Adrenal gland (tissue), 12 donors: ENCODE data around the gene ARMH3. TPM values are rescaled to one million over a fixed set of nuclear protein-coding genes. Genes with fewer than 3 reads are reported as not detected.

Experiments
- DNase-seq, 7 donors: peaks; one replicate each; pipeline ENCODE4 v3.0.0-alpha.2; 2019 to 2020
- H3K27ac ChIP-seq, 5 donors: fragments of 200-600 bp; sonication (generic) in 4 of 5; 1 replicate in 3 of 5; 2 replicates in 2 of 5; pipeline versions ENCODE4 v1.5.1 to v1.8.0; 2016 to 2020; ENCODE audit warnings: mild to moderate bottlenecking in 1 of 5
- H3K27me3 ChIP-seq: fragments of 200-600 bp; 2 replicates; pipeline ENCODE4 v1.8.0; 2021
- H3K36me3 ChIP-seq, 2 donors: fragments of 200-600 bp; replicated peaks in 1 of 2; 1 replicate in 1 of 2; 2 replicates in 1 of 2; pipeline versions ENCODE4 v1.5.1 to v1.8.0; 2018 to 2022
- H3K4me1 ChIP-seq, 2 donors: fragments of 200-600 bp; replicated peaks in 1 of 2; 1 replicate in 1 of 2; 2 replicates in 1 of 2; pipeline versions ENCODE4 v1.5.1 to v1.8.0; 2018 to 2021
- H3K4me3 ChIP-seq, 4 donors: fragments of 200-600 bp; sonication (generic) in 3 of 4; one replicate each; pipeline ENCODE4 v1.5.1; 2016 to 2018
- H3K9me3 ChIP-seq, 3 donors: fragments of 200-600 bp; sonication (generic) in 1 of 3; replicated peaks in 1 of 3; 1 replicate in 2 of 3; 2 replicates in 1 of 3; pipeline versions ENCODE4 v1.5.1 to v1.8.0; 2016 to 2021
- POLR2A ChIP-seq, 2 donors: fragments of 450-650 bp; IDR thresholded peaks; one replicate each; pipeline ENCODE4 v1.6.1; 2017; ENCODE audit warnings: antibody characterized with exemption in 2 of 2, mild to moderate bottlenecking in 2 of 2, moderate library complexity in 1 of 2
- WGBS, 4 donors: extraction: QIAGEN DNeasy Blood & Tissue Kit in 2 of 4; methylation state at CpG; one replicate each; pipeline versions ENCODE4 v1.1.5 to v1.1.7; 2013 to 2017; 5-methylcytosine and 5-hydroxymethylcytosine counted together
- intact Hi-C, 2 donors: fragments of 100-400 bp; cut with DNase I; formaldehyde crosslinking; loops; one replicate each; pipeline versions ENCODE4 v1.14.1 to v1.15.0; 2022 to 2023
- polyA plus RNA-seq, 3 donors: library from polyadenylated mRNA; stranded (reverse); fragments of 200-250 nt in 2 of 3; fragments of 350-450 nt in 1 of 3; fragmentation: Illumina TruSeq in 1 of 3; extraction: RNeasy Lipid Tissue Mini Kit (QIAGEN cat#74804) in 1 of 3; gene quantifications; one replicate each; pipeline ENCODE4 v1.2.3, GENCODE V29; 2013 to 2014
- total RNA-seq, 9 donors: library from RNA; depleted of rRNA in 4 of 9; stranded (reverse); fragments of >200 nt in 4 of 9; fragments of 120-200 nt in 1 of 9; fragmentation: NEBNext Ultra II Directional in 1 of 9; extraction: Animal tissue kit (Norgen Biotek cat#: 25700) in 1 of 9; gene quantifications; one replicate each; pipeline versions ENCODE4 v1.1.0 to v1.2.4, GENCODE V29; 2013 to 2023
- TF ChIP-seq, protein P1 (sequence below), 6 experiments: fragments of 450-650 bp in 4 of 6; fragments of 200-600 bp in 2 of 6; sonication (generic) in 1 of 6; IDR thresholded peaks; 1 replicate in 5 of 6; 2 replicates in 1 of 6; pipeline versions ENCODE4 v1.5.1 to v1.8.0; 2016 to 2021; ENCODE audit warnings: antibody characterized with exemption in 6 of 6, mild to moderate bottlenecking in 2 of 6, moderate library complexity in 1 of 6
- donor health status: healthy with polysubstance abuse.
- donor health status: Bipolar disorder and iron deficiency.
- donor health status: DM: yes; HTN: yes; CAD: no.
- donor health status: DM: no; HTN: no; CAD: no.
- donor health status: DM: no; HTN: no; CAD: no.
- donor health status: DM: yes; HTN: yes; CAD: no.

The ARMH3 gene
- total and polyA plus RNA-seq, 12 donors: 12.6 to 29.7 (median 17.4) TPM

GRCh38 chr10:101880232-101880573, 175.8 kb downstream of the ARMH3 start:
- intact Hi-C loops: no loop called here
- no peaks in the 10 kb centered on the region for H3K4me1 ChIP-seq
- H3K27ac ChIP-seq: no peak overlapping the region
- no peaks in the 10 kb centered on the region for H3K27me3 ChIP-seq
- H3K4me3 ChIP-seq: no peak overlapping the region
- no peaks in the 10 kb centered on the region for H3K36me3 ChIP-seq
- H3K9me3 ChIP-seq: no peaks in the 10 kb centered on the region
- TF ChIP-seq, protein P1, sequence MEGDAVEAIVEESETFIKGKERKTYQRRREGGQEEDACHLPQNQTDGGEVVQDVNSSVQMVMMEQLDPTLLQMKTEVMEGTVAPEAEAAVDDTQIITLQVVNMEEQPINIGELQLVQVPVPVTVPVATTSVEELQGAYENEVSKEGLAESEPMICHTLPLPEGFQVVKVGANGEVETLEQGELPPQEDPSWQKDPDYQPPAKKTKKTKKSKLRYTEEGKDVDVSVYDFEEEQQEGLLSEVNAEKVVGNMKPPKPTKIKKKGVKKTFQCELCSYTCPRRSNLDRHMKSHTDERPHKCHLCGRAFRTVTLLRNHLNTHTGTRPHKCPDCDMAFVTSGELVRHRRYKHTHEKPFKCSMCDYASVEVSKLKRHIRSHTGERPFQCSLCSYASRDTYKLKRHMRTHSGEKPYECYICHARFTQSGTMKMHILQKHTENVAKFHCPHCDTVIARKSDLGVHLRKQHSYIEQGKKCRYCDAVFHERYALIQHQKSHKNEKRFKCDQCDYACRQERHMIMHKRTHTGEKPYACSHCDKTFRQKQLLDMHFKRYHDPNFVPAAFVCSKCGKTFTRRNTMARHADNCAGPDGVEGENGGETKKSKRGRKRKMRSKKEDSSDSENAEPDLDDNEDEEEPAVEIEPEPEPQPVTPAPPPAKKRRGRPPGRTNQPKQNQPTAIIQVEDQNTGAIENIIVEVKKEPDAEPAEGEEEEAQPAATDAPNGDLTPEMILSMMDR (IDR thresholded peaks at IDR 0.05): no peak
- TF ChIP-seq POLR2A (IDR thresholded peaks at IDR 0.05): no peak
- WGBS, 4 donors: 96 to 100% (median 98%) methylated on average over 2 of the region's 2 CpGs
- no peak for DNase-seq

- no peak overlapping the region for H3K27ac ChIP-seq
- TF ChIP-seq, protein P1 (IDR thresholded peaks at IDR 0.05): no peak
- no peak for TF ChIP-seq POLR2A (IDR thresholded peaks at IDR 0.05)
- DNase-seq: peak in 1 of 7 donors; percentile 4
- H3K9me3 ChIP-seq: no peaks in the 10 kb centered on the region
- no peaks in the 10 kb centered on the region for H3K27me3 ChIP-seq
- WGBS, 4 donors: 84 to 94% (median 87%) methylated on average over 13 of the region's 13 CpGs
- no peaks in the 10 kb centered on the region for H3K36me3 ChIP-seq
- no peaks in the 10 kb centered on the region for H3K4me1 ChIP-seq
- H3K4me3 ChIP-seq: no peak overlapping the region
- intact Hi-C loops: no loop called here
These were observed 176.3 kb downstream of the ARMH3 start for GRCh38 chr10:101879456-101880231.

GRCh38 chr10:101878869-101879268, 177.1 kb downstream of the ARMH3 start:
- H3K27me3 ChIP-seq: no peaks in the 10 kb centered on the region
- TF ChIP-seq, protein P1 (IDR thresholded peaks at IDR 0.05): no peak
- no peak for TF ChIP-seq POLR2A (IDR thresholded peaks at IDR 0.05)
- H3K27ac ChIP-seq: no peak overlapping the region
- intact Hi-C loops: no loop called here
- 85 to 91% (median 89%) methylated on average over 3 of the region's 3 CpGs for WGBS, 4 donors
- H3K36me3 ChIP-seq: no peaks in the 10 kb centered on the region
- no peaks in the 10 kb centered on the region for H3K4me1 ChIP-seq
- H3K9me3 ChIP-seq: no peaks in the 10 kb centered on the region
- no peak overlapping the region for H3K4me3 ChIP-seq
- DNase-seq: no peak

- Histone ChIP-seq H3K36me3 (no peaks in the 10 kb centered on the region), H3K27ac (no peak overlapping the region), H3K4me3 (no peak overlapping the region), H3K4me1 (no peaks in the 10 kb centered on the region), H3K27me3 (no peaks in the 10 kb centered on the region), H3K9me3 (no peaks in the 10 kb centered on the region)
- intact Hi-C loops: no loop called here
- DNase-seq: no peak
- WGBS, 4 donors: 86 to 94% (median 89%) methylated on average over 3 of the region's 3 CpGs
- no peak for TF ChIP-seq POLR2A (IDR thresholded peaks at IDR 0.05)
- TF ChIP-seq, protein P1 (IDR thresholded peaks at IDR 0.05): no peak
These were observed 180.8 kb downstream of the ARMH3 start for GRCh38 chr10:101875068-101875688.
